Lower leg skin (tissue), 3 donors: ENCODE measurements around the gene SSTR3.

Experiments used
- CTCF ChIP-seq, 3 donors: fragments of 450-650 bp; IDR thresholded peaks; one replicate each; pipeline ENCODE4 v1.5.1; 2016; ENCODE audit warnings: antibody characterized with exemption in 3 of 3, mild to moderate bottlenecking in 3 of 3, moderate library complexity in 2 of 3
- POLR2A ChIP-seq, 2 donors: fragments of 450-650 bp; IDR thresholded peaks; one replicate each; pipeline ENCODE4 v1.6.1; 2016 to 2017; ENCODE audit warnings: antibody characterized with exemption in 2 of 2, mild to moderate bottlenecking in 1 of 2, moderate library complexity in 1 of 2

GRCh38 chr22:37221424-37222333 is 9.4 kb upstream of the SSTR3 start:
- TF ChIP-seq POLR2A (IDR thresholded peaks at IDR 0.05): no peak
- no peak for TF ChIP-seq CTCF (IDR thresholded peaks at IDR 0.05)
